HUES6 (cell line): ENCODE results near the gene FAR1.

Experiments
- H3K27ac ChIP-seq: 2 replicates; pipeline ENCODE4 v1.7.0; 2013; ENCODE audit warnings: low read depth, mild to moderate bottlenecking, low read length, inconsistent platforms
- H3K27me3 ChIP-seq: 2 replicates; pipeline ENCODE4 v1.6.1; 2013; ENCODE audit warnings: low read length; ENCODE audit not compliant: control insufficient read depth, insufficient read depth
- H3K36me3 ChIP-seq: 2 replicates; pipeline ENCODE4 v1.6.1; 2013; ENCODE audit warnings: low read length; ENCODE audit not compliant: control insufficient read depth, insufficient read depth
- H3K4me1 ChIP-seq: 2 replicates; pipeline ENCODE4 v1.6.1; 2013; ENCODE audit warnings: low read length; ENCODE audit not compliant: control insufficient read depth, insufficient read depth
- H3K4me3 ChIP-seq: 2 replicates; pipeline ENCODE4 v1.5.1; 2013; ENCODE audit warnings: low read depth, low read length
- H3K9ac ChIP-seq: one replicate; pipeline ENCODE4 v1.6.1; 2013; ENCODE audit warnings: mild to moderate bottlenecking, low read length
- H3K9me3 ChIP-seq: 2 replicates; pipeline ENCODE4 v1.6.1; 2013; ENCODE audit warnings: low read depth, low read length; ENCODE audit not compliant: control insufficient read depth, insufficient read depth

The FAR1 gene

DNA sequence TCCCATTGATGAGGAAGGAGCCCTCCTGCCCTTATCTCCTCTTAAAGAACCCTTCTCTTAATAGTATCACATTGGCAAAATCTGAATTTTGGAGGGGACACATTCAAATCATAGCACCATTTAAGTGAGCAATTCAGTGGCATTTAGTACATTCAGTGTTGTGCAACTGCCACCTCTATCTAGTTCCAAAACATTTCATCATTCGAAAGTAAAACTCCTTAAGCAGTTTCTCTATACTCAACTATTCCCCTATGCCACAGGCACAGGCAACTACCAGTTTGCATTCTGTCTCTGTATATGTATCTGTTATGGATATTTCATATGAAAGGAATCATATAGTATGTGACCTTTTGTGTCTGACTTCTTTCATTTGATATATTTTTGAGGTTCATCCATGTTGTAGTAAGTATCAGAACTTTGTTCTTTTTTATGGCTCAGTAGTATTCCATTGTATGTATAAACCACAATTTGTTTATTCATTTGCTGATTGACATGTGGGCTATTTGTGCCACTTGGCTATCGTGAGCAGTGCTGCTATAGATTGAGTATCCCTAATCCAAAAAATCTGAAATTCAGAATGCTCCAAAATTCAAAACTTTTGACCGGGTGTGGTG is 22.9 kb downstream of the FAR1 start:
- Histone ChIP-seq H3K9ac (no peak overlapping the region), H3K9me3 (no peaks in the 10 kb centered on the region), H3K27ac (no peak overlapping the region), H3K4me1 (peaks cover 9% of the 10 kb centered on the region; the same call in 1 of the 2 replicates), H3K27me3 (no peaks in the 10 kb centered on the region), H3K36me3 (peaks cover 19% of the 10 kb centered on the region), H3K4me3 (no peak overlapping the region)

DNA sequence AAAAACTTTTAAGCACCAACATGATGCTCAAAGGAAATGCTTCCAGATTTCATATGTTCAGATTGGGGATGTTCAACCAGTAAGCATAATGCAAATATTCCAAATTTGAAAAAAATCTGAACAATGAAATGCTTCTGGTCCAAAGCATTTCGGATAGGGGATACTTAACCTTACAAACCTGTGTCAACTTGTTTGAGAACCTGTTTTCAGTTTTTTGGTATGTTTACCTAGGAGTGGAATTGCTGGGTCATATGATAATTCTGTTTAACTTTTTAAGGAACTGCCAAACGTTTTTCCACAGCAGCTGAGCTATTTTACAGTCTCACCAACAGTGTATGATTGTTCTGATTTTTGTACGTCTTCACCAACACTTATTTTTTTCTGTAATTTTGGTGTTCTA is 23.7 kb downstream of the FAR1 start:
- Histone ChIP-seq H3K9ac (no peak overlapping the region), H3K27ac (no peak overlapping the region), H3K9me3 (no peaks in the 10 kb centered on the region), H3K36me3 (peaks cover 26% of the 10 kb centered on the region), H3K27me3 (no peaks in the 10 kb centered on the region), H3K4me1 (0 out of 2 replicates have a peak, but pooled peaks cover 5% of the 10 kb centered on the region), H3K4me3 (no peak overlapping the region)

DNA sequence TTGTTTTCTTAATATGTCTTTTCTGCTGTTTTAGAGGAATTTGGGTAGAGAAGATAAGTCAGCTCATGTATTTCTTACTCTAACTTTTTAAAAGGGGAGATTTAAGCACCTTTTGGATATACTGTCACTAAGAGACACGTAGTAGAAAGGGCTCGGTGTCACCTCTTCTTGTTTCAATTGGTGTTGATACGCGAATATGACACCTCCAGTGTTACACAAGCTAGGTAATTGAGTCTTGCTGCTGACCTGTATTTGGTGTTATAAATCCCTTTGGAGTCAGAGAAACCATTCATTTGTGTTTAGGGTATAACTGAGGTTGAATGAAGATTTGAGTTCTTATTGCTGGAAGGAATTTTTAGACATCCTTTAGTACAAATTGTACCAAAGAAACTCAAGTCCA is 25.6 kb downstream of the FAR1 start:
- Histone ChIP-seq H3K4me1 (0 out of 2 replicates have a peak, but pooled peaks cover 5% of the 10 kb centered on the region), H3K9ac (no peak overlapping the region), H3K9me3 (no peaks in the 10 kb centered on the region), H3K27me3 (no peaks in the 10 kb centered on the region), H3K36me3 (peaks cover 34% of the 10 kb centered on the region), H3K27ac (no peak overlapping the region), H3K4me3 (no peak overlapping the region)

DNA sequence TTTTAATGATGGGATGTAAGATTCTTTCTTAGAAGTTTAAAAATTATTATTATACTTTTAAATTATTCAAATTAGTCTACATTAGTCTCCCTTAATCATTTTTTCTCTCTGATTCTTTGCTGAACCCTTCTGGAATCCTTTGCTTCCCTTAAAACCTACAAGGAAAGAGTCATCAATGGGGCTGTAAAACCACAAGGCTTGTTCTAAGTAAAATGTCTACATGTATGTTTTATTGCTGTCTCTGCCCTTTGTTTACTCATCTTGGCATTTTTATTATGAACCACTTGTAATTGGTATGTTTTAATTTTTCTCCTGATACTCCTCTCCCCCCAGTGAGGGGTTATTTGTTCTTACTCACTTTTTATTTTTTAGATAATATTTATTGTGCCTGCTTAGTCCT is 27.4 kb downstream of the FAR1 start:
- no peak overlapping the region for H3K27ac ChIP-seq
- H3K36me3 ChIP-seq = peaks cover 34% of the 10 kb centered on the region
- H3K9me3 ChIP-seq = no peaks in the 10 kb centered on the region
- no peak overlapping the region for H3K9ac ChIP-seq
- H3K27me3 ChIP-seq = no peaks in the 10 kb centered on the region
- H3K4me3 ChIP-seq = no peak overlapping the region
- 0 out of 2 replicates have a peak, but pooled peaks cover 5% of the 10 kb centered on the region for H3K4me1 ChIP-seq

DNA sequence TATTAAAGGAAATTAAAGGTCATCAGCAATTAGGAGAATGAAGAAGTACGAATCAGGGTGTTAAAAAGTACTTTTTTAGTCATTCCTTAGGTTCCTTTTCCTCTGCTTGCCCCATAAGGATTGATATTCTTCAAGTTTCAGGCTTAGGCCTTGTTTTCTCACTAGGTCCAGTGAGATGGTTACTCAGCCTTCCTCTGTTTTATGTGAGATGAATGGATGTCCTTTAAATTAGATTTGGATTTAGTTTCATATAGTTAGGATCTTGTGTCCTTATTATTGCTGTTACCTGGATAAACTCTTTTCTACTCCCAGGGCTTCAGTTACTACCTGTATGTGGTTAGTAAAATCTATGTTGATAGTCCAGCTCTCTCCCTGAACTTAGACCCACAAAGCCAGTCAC is 29.2 kb downstream of the FAR1 start:
- Histone ChIP-seq H3K27me3 (no peaks in the 10 kb centered on the region), H3K9ac (no peak overlapping the region), H3K4me1 (0 out of 2 replicates have a peak, but pooled peaks cover 5% of the 10 kb centered on the region), H3K4me3 (no peak overlapping the region), H3K27ac (no peak overlapping the region), H3K36me3 (peaks cover 47% of the 10 kb centered on the region), H3K9me3 (no peaks in the 10 kb centered on the region)

DNA sequence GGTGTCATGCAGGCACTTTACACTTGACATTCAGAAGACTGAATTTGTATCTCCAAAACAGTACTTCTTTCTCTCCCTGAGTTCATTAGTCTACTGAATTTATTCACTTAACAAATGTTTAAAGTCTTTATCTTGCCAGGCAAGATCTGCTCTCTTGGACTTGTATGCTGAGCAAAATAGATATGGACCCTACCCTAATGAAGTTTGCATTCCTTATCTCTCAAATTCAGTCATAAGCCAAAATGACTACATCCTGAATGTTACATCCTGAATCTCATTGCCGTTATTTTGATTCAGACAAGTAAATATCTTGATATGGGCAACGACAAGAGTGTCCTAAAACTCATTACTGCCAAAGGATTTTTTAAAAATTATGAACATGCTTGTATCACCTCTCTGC is 29.7 kb downstream of the FAR1 start:
- Histone ChIP-seq H3K4me1 (0 out of 2 replicates have a peak, but pooled peaks cover 3% of the 10 kb centered on the region), H3K9ac (no peak overlapping the region), H3K36me3 (peaks cover 51% of the 10 kb centered on the region), H3K27ac (no peak overlapping the region), H3K27me3 (no peaks in the 10 kb centered on the region), H3K4me3 (no peak overlapping the region), H3K9me3 (no peaks in the 10 kb centered on the region)

DNA sequence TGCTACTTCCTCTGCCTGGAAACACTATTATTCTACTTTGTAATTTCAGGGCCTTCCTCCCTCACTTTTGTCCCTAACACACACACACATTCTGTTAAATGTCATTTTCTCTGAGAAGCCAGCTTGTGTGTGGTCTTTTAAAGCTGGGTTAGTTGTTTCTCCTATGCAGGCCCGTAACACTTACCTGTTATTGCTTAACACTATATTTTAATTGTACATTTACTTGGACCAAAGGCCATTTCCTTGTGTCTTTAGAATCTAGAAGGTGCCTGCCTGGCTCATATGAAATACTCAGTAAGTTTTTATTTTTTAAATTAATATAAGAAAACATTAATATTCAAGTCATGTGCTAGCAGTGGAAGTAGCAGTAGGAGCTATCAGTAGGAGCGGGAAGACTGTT is 30.6 kb downstream of the FAR1 start:
- no peak overlapping the region for H3K27ac ChIP-seq

DNA sequence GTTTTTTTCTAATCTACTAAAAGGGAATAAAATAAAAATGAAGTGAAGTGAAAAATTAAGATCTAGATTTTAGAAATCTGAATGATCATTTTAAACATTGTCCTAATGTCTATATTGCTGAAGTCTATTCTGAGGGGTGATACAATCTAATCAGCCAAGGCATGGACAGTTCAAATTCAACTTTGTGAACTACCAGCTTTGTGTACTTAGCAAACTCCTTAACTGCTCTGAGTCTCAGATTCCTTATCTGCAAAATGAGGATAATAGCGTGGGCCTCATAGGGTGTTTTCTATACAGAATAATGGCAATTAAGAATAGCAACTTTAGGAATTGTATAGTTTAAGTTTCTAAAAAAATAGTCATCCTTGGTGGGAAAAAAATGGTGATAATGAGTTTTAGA is 31.4 kb downstream of the FAR1 start:
- Histone ChIP-seq H3K27me3 (no peaks in the 10 kb centered on the region), H3K36me3 (peaks cover 48% of the 10 kb centered on the region), H3K27ac (no peak overlapping the region), H3K9ac (no peak overlapping the region), H3K4me3 (no peak overlapping the region), H3K9me3 (no peaks in the 10 kb centered on the region), H3K4me1 (no peaks in the 10 kb centered on the region)

More for the DNA sequence above, 30.6 kb downstream of the FAR1 start:
- no peaks in the 10 kb centered on the region for H3K4me1 ChIP-seq
- H3K36me3 ChIP-seq = peaks cover 52% of the 10 kb centered on the region
- no peaks in the 10 kb centered on the region for H3K9me3 ChIP-seq
- H3K9ac ChIP-seq = no peak overlapping the region
- H3K4me3 ChIP-seq = no peak overlapping the region
- no peaks in the 10 kb centered on the region for H3K27me3 ChIP-seq

DNA sequence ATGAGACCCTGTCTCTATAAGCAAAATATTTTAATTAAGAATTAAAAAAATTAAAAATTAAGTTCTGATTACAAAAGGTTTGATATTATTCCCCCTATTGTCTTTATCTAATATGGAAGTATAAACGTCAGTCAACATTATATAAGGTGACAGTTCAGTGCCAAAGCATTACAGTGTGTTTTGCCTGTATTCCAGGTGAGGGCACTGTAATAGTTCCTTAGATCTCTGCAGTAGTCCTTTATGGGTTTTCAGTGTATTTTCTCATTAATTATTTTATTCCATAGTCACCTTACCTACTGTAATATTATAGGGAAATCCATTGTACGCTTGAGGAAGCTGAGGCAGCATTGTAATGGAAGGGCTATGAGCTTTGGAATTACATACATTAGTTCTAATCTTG is 33.0 kb downstream of the FAR1 start:
- H3K4me3 ChIP-seq = no peak overlapping the region
- H3K9me3 ChIP-seq = no peaks in the 10 kb centered on the region
- H3K36me3 ChIP-seq = peaks cover 33% of the 10 kb centered on the region

DNA sequence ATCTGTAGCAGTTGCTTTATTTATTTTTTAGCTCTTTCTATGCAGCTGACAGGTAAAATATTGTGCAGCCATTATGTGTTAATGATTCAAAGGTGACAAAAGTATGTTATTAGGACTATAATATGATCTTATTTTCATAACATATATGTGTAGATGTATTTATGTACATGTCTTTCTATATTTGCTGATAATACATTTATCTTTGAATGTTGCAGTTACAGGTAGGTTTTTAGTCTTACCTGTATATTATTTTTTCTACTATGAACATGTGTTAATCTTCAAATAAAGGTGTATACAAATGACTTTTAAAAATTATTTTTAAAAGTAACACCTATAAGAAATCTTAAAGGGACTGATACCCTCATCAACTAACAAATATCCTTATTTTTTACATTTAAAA is 33.6 kb downstream of the FAR1 start:
- Histone ChIP-seq H3K4me3 (no peak overlapping the region), H3K9me3 (no peaks in the 10 kb centered on the region), H3K27ac (no peak overlapping the region), H3K27me3 (no peaks in the 10 kb centered on the region), H3K36me3 (peaks cover 31% of the 10 kb centered on the region), H3K9ac (no peak overlapping the region), H3K4me1 (peaks cover 6% of the 10 kb centered on the region)

More for the DNA sequence above, 33.0 kb downstream of the FAR1 start:
- peaks cover 6% of the 10 kb centered on the region for H3K4me1 ChIP-seq
- H3K27ac ChIP-seq = no peak overlapping the region
- H3K9ac ChIP-seq = no peak overlapping the region
- no peaks in the 10 kb centered on the region for H3K27me3 ChIP-seq

DNA sequence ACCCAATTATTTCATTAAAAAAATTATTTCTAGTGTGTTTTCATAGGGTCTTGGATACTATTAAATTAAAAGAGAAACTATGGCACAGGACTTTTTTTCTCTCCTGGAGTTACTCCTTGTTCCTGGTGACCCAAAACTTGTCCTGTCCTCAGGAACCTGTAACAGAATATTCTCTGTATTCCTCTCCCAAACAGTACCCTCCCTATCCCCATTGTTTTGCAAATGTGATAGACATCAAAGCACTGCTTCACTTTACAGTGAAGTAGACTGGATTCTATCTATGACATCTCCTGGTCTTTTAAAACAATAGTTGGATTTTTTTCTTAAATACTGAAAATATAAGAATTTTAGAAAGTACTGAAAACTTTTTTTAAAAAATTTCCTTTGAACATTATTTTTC is 37.2 kb downstream of the FAR1 start:
- Histone ChIP-seq H3K36me3 (peaks cover 53% of the 10 kb centered on the region), H3K9me3 (no peaks in the 10 kb centered on the region), H3K9ac (no peak overlapping the region), H3K27me3 (no peaks in the 10 kb centered on the region), H3K27ac (no peak overlapping the region), H3K4me1 (peaks cover 6% of the 10 kb centered on the region), H3K4me3 (no peak overlapping the region)
